Activated gamma-delta T cell treated with Interleukin-2 at 50 U/mL for 16 hours (primary cell): ENCODE results near the gene TMEM30A.

ENCODE experiments used
- DNase-seq: peaks from one replicate; pipeline ENCODE4 v3.0.0-alpha.2; 2020

Gene TMEM30A

GRCh38 chr6:75211920-75212590 is 72.5 kb downstream of the TMEM30A start:
- no peak for DNase-seq

GRCh38 chr6:75210885-75211739 is 73.5 kb downstream of the TMEM30A start:
- DNase-seq: peak; percentile 52

GRCh38 chr6:75209184-75209723 is 75.3 kb downstream of the TMEM30A start:
- no peak for DNase-seq

- peak; percentile 77 for DNase-seq
These were observed 76.1 kb downstream of the TMEM30A start for GRCh38 chr6:75208298-75209183.

- no peak for DNase-seq
These were observed 77.8 kb downstream of the TMEM30A start for GRCh38 chr6:75206576-75207342.

GRCh38 chr6:75205776-75206575 is 78.6 kb downstream of the TMEM30A start, which contains the start of gene COL12A1:
COL12A1 (minus strand) TSS chr6:75206053; CDS start chr6:75202792, 3,261 bp downstream.
- no peak for DNase-seq

- no peak for DNase-seq
These were observed 79.4 kb downstream of the TMEM30A start for GRCh38 chr6:75204959-75205775.

- no peak for DNase-seq
These were observed 80.2 kb downstream of the TMEM30A start for GRCh38 chr6:75204217-75204958.

- no peak for DNase-seq
These were observed 80.9 kb downstream of the TMEM30A start for GRCh38 chr6:75203721-75204120.
